Upper lobe of left lung (tissue), 4 donors: ENCODE data around the gene NHSL2.

Source experiments
- CTCF ChIP-seq, 6 experiments: fragments of 450-650 bp in 4 of 6; fragments of 200-600 bp in 2 of 6; sonication (generic) in 2 of 6; IDR thresholded peaks; one replicate each; pipeline ENCODE4 v1.5.1; 2016 to 2019; ENCODE audit warnings: antibody characterized with exemption in 6 of 6
- POLR2A ChIP-seq, 4 donors: fragments of 450-650 bp; IDR thresholded peaks; one replicate each; pipeline ENCODE4 v1.5.1; 2016 to 2017; ENCODE audit warnings: antibody characterized with exemption in 4 of 4, mild to moderate bottlenecking in 2 of 4
- POLR2AphosphoS5 ChIP-seq, 2 donors: sonication (generic); formaldehyde crosslinking; IDR thresholded peaks; one replicate each; pipeline ENCODE4 v1.5.1; 2017; ENCODE audit warnings: antibody characterized with exemption in 2 of 2

DNA sequence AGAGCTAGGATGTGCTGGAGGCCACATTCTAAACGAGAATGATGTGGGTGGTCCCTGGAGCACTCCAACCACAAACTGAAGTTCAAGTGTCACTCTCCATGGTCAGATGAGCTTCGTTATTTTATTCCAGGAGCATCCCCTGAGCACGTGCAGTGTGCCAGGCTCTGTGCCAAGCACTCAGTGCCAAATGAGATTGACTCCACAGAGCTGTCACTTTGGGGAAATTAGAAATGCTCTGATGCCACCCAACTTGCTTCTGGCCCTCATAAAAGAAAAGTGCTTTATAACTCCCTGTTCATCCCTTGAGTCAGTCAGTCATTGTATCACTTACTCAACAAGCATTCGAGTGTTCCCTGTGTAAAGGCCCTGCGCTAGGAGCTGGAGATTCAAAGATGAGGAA is 129.9 kb downstream of the NHSL2 start:
- TF ChIP-seq CTCF (IDR thresholded peaks at IDR 0.05) = no peak
- no peak for TF ChIP-seq POLR2A (IDR thresholded peaks at IDR 0.05)
- TF ChIP-seq POLR2AphosphoS5 (IDR thresholded peaks at IDR 0.05) = no peak
